GM04504 (cell line): ENCODE data around the gene IQCF6.
"Not testable (repeated sequence)": the region's sequence is repeated elsewhere in the genome, so short reads cannot be mapped to it uniquely, and the experiment has no call there.

Experiments
- DNase-seq: peaks from one replicate; pipeline ENCODE4 v3.0.0-alpha.2; 2012; ENCODE audit warnings: low read depth

Gene IQCF6

GRCh38 chr3:51773529-51774056 is 5.4 kb downstream of the IQCF6 start:
- no peak for DNase-seq

GRCh38 chr3:51759203-51759602 is 19.8 kb downstream of the IQCF6 start:
- no peak for DNase-seq

- not testable (repeated sequence) for DNase-seq
These were observed 25.0 kb downstream of the IQCF6 start for GRCh38 chr3:51753763-51754750.

- no peak for DNase-seq
These were observed 27.8 kb downstream of the IQCF6 start for GRCh38 chr3:51751287-51751686.

GRCh38 chr3:51750878-51751277 is 28.2 kb downstream of the IQCF6 start:
- DNase-seq = no peak

- DNase-seq = no peak
These were observed 30.7 kb downstream of the IQCF6 start for GRCh38 chr3:51748327-51748726.

GRCh38 chr3:51747840-51748239 is 31.2 kb downstream of the IQCF6 start:
- no peak for DNase-seq

- not testable (repeated sequence) for DNase-seq
These were observed 36.1 kb downstream of the IQCF6 start for GRCh38 chr3:51742978-51743377.

GRCh38 chr3:51742320-51742719 is 36.7 kb downstream of the IQCF6 start:
- not testable (repeated sequence) for DNase-seq

- no peak for DNase-seq
These were observed 39.9 kb downstream of the IQCF6 start for GRCh38 chr3:51739110-51739509.

- no peak for DNase-seq
These were observed 43.1 kb downstream of the IQCF6 start for GRCh38 chr3:51735950-51736349.

GRCh38 chr3:51735039-51735438 is 44.0 kb downstream of the IQCF6 start:
- no peak for DNase-seq

- DNase-seq = no peak
These were observed 44.5 kb downstream of the IQCF6 start for GRCh38 chr3:51734572-51734907.

GRCh38 chr3:51733859-51734571 is 45.0 kb downstream of the IQCF6 start:
- no peak for DNase-seq

GRCh38 chr3:51729042-51729633 is 49.9 kb downstream of the IQCF6 start:
- DNase-seq = no peak
